ENCODE data around the gene RPAP3. TPM values are rescaled to one million over a fixed set of nuclear protein-coding genes. Genes with fewer than 3 reads are reported as not detected.

Gene RPAP3
- polyA plus RNA-seq, 1 donor from 2014 or later, result 39.7 TPM

DNA sequence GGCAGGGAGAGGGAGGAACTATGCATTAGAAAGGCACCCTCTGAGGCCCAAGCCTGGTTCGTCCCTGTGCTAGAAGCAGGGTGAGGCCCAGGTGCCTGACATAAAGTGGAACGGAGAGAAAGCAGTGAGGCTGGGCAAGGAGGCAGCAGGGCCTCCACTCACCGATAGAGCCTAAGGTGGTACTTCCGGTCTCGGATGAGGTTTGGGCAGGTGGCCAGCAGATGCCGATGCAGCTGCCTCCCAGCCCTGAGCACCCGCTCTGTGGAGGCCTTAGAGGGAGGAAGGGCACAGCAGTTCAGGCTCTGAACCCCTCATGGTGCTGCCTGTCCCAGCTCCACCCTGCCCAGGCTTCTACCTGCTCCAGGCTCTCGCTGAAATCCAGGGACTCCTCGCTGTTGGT is 45.7 kb upstream of the RPAP3 start:
- Histone ChIP-seq H3K27ac (ENCODE audit: low read length) (no peak overlapping the region), H4K20me1 (ENCODE audit: insufficient read depth) (no peaks in the 10 kb centered on the region)
- TF ChIP-seq MXI1 (conservative IDR thresholded peaks at IDR 0.05; ENCODE audit: poor library complexity, severe bottlenecking), result no peak
- TF ChIP-seq RAD21 (conservative IDR thresholded peaks at IDR 0.05), result no peak
- no peak for TF ChIP-seq TAF1 (IDR thresholded peaks at IDR 0.05; ENCODE audit: low read depth)
- TF ChIP-seq CTCF (IDR thresholded peaks at IDR 0.05; ENCODE audit: poor library complexity, severe bottlenecking), result no peak
- no peak for TF ChIP-seq EP300 (conservative IDR thresholded peaks at IDR 0.05; ENCODE audit: poor library complexity, severe bottlenecking)
- TF ChIP-seq REST (IDR thresholded peaks at IDR 0.05; ENCODE audit: borderline replicate concordance), result no peak

DNA sequence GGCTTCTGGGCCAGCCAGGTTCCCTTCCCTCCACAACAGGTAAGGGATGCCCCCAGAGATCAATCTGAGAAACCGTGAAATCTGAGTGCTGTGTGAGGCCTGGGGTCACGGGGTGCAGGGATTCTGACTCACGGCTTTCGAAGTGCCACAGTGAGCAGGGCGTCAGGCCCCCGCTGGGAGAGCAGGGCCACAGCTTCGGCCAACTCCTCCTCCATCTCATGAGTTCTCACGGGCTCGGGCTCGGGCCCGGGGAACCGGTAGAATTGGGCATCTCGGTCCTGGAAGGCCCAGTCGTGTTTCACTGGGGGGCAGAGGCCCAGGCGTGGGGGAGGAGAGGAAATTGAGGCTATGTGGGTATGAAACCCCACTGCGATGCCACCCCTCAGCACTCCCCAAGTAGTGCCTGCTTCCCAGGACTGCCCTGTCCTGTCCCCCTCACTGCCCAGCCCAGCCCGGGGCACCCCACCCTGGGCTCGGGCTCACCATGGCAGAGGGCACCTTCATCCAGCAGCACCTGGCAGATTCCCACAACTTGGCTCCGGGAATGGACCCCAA is 45.2 kb upstream of the RPAP3 start:
- Histone ChIP-seq H3F3A (ENCODE audit: insufficient read depth, low read length, poor library complexity, severe bottlenecking) (no peaks in the 10 kb centered on the region), H3K4me3 (ENCODE audit: low read length) (no peak overlapping the region), H3K27me3 (ENCODE audit: insufficient read depth, low read depth, low read length) (no peaks in the 10 kb centered on the region), H4K20me1 (ENCODE audit: insufficient read depth) (no peaks in the 10 kb centered on the region), H3K36me3 (ENCODE audit: insufficient read depth, low read length) (no peaks in the 10 kb centered on the region), H2AFZ (ENCODE audit: low read depth, low read length) (no peak overlapping the region), H3K4me2 (ENCODE audit: low read length) (no peak overlapping the region), H3K9ac (ENCODE audit: low read length) (no peak overlapping the region), H3K79me2 (replicated peaks; ENCODE audit: insufficient read depth, low read length) (no peaks in the 10 kb centered on the region), H3K9me3 (ENCODE audit: low read length) (no peaks in the 10 kb centered on the region), H3K9me2 (ENCODE audit: insufficient read depth, low read length) (no peaks in the 10 kb centered on the region), H3K27ac (ENCODE audit: low read length) (no peak overlapping the region)
- TF ChIP-seq CTCF (IDR thresholded peaks at IDR 0.05; ENCODE audit: poor library complexity, severe bottlenecking), result no peak
- no peak for TF ChIP-seq SMC3 (conservative IDR thresholded peaks at IDR 0.05; ENCODE audit: poor library complexity)
- no peak for TF ChIP-seq POLR2AphosphoS5 (IDR thresholded peaks at IDR 0.05)
- TF ChIP-seq EP300 (conservative IDR thresholded peaks at IDR 0.05; ENCODE audit: poor library complexity, severe bottlenecking), result no peak

More for the DNA sequence above, 45.7 kb upstream of the RPAP3 start:
- Histone ChIP-seq H2AFZ (ENCODE audit: low read depth, low read length) (no peak overlapping the region), H3K4me3 (ENCODE audit: low read length) (no peak overlapping the region), H3F3A (ENCODE audit: insufficient read depth, low read length, poor library complexity, severe bottlenecking) (no peaks in the 10 kb centered on the region), H3K4me2 (ENCODE audit: low read length) (no peak overlapping the region), H3K36me3 (ENCODE audit: insufficient read depth, low read length) (no peaks in the 10 kb centered on the region), H3K9me3 (ENCODE audit: low read length) (no peaks in the 10 kb centered on the region), H3K79me2 (replicated peaks; ENCODE audit: insufficient read depth, low read length) (no peaks in the 10 kb centered on the region), H3K9ac (ENCODE audit: low read length) (no peak overlapping the region), H3K27me3 (ENCODE audit: insufficient read depth, low read depth, low read length) (no peaks in the 10 kb centered on the region), H3K9me2 (ENCODE audit: insufficient read depth, low read length) (no peaks in the 10 kb centered on the region)
